ENCODE results near the gene DMC1. TPM values are rescaled to one million over a fixed set of nuclear protein-coding genes. Genes with fewer than 3 reads are reported as not detected.

DMC1 gene
- polyA plus RNA-seq, 1 of the 3 experiments (the other 2 are of a cell fraction) = not detected

GRCh38 chr22:38610234-38610633 lies 40.3 kb upstream of the DMC1 start:
- no peak for TF ChIP-seq TEAD4 (IDR thresholded peaks at IDR 0.05; ENCODE audit: borderline replicate concordance, insufficient read depth)
- TF ChIP-seq YY1 (IDR thresholded peaks at IDR 0.05; ENCODE audit: low read depth) = no peak
- TF ChIP-seq ELF1 (IDR thresholded peaks at IDR 0.05) = no peak
- TF ChIP-seq USF2 (IDR thresholded peaks at IDR 0.05; ENCODE audit: borderline replicate concordance, low read depth, low read length) = no peak
- TF ChIP-seq, protein P1, sequence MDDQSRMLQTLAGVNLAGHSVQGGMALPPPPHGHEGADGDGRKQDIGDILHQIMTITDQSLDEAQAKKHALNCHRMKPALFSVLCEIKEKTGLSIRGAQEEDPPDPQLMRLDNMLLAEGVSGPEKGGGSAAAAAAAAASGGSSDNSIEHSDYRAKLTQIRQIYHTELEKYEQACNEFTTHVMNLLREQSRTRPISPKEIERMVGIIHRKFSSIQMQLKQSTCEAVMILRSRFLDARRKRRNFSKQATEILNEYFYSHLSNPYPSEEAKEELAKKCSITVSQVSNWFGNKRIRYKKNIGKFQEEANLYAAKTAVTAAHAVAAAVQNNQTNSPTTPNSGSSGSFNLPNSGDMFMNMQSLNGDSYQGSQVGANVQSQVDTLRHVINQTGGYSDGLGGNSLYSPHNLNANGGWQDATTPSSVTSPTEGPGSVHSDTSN (IDR thresholded peaks at IDR 0.05) = no peak
- no peak for TF ChIP-seq MXI1 (IDR thresholded peaks at IDR 0.05; ENCODE audit: low read depth, low read length)
- no peak for TF ChIP-seq JUND (IDR thresholded peaks at IDR 0.05)
- no peak for TF ChIP-seq RXRA (IDR thresholded peaks at IDR 0.05; ENCODE audit: borderline replicate concordance, low read depth)
- TF ChIP-seq NRF1 (IDR thresholded peaks at IDR 0.05; ENCODE audit: low read depth, low read length) = no peak
- TF ChIP-seq RCOR1 (IDR thresholded peaks at IDR 0.05; ENCODE audit: low read length) = no peak
- TF ChIP-seq RFX5 (IDR thresholded peaks at IDR 0.05; ENCODE audit: low read length) = no peak
- TF ChIP-seq MEF2A (IDR thresholded peaks at IDR 0.05; ENCODE audit: borderline replicate concordance, low read depth) = no peak
- no peak for TF ChIP-seq GABPA (IDR thresholded peaks at IDR 0.05; ENCODE audit: low read depth)
- TF ChIP-seq, protein P2, sequence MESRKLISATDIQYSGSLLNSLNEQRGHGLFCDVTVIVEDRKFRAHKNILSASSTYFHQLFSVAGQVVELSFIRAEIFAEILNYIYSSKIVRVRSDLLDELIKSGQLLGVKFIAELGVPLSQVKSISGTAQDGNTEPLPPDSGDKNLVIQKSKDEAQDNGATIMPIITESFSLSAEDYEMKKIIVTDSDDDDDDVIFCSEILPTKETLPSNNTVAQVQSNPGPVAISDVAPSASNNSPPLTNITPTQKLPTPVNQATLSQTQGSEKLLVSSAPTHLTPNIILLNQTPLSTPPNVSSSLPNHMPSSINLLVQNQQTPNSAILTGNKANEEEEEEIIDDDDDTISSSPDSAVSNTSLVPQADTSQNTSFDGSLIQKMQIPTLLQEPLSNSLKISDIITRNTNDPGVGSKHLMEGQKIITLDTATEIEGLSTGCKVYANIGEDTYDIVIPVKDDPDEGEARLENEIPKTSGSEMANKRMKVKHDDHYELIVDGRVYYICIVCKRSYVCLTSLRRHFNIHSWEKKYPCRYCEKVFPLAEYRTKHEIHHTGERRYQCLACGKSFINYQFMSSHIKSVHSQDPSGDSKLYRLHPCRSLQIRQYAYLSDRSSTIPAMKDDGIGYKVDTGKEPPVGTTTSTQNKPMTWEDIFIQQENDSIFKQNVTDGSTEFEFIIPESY (IDR thresholded peaks at IDR 0.05; ENCODE audit: borderline replicate concordance, low read depth) = no peak
- TF ChIP-seq RAD21 (IDR thresholded peaks at IDR 0.05; ENCODE audit: low read length) = no peak
- TF ChIP-seq TAF1 (IDR thresholded peaks at IDR 0.05; ENCODE audit: borderline replicate concordance, low read depth, low read length) = no peak
- no peak for DNase-seq
- H3K27ac ChIP-seq (ENCODE audit: low read depth in 2 of 2, low read length in 1 of 2) = no peak overlapping the region
- CTCF ChIA-PET = no interaction called here
- no peak overlapping the region for H2AFZ ChIP-seq (ENCODE audit: low read depth)
- no peaks in the 10 kb centered on the region for H3F3A ChIP-seq (replicated peaks; ENCODE audit: insufficient read depth)
- 0 out of 4 replicates have a peak, but pooled peaks cover 0 to 6% of the 10 kb centered on the region in 2 experiments for H3K4me1 ChIP-seq (ENCODE audit: control insufficient read depth in 1 of 2, insufficient read depth in 2 of 2, low read depth in 1 of 2, low read length in 1 of 2)
- H3K9me3 ChIP-seq = no peaks in the 10 kb centered on the region
- H3K4me3 ChIP-seq (ENCODE audit: low read depth in 2 of 2, low read length in 1 of 2) = no peak overlapping the region
- POLR2A ChIA-PET = no interaction called here
- no peak overlapping the region for H3K4me2 ChIP-seq
- H3K79me2 ChIP-seq (ENCODE audit: insufficient read depth) = no peaks in the 10 kb centered on the region
- no peaks in the 10 kb centered on the region for H3K9me2 ChIP-seq
- no peaks in the 10 kb centered on the region for H4K20me1 ChIP-seq (ENCODE audit: insufficient read depth)
- WGBS (ENCODE audit: low lambda C conversion rate) = 100% methylated on average over 5 of the region's 5 CpGs
- no peaks in the 10 kb centered on the region for H3K36me3 ChIP-seq (replicated peaks in 1 of 2; ENCODE audit: control insufficient read depth in 1 of 2, insufficient read depth in 2 of 2, low read length in 1 of 2)
- no peaks in the 10 kb centered on the region for H3K27me3 ChIP-seq (ENCODE audit: insufficient read depth)
- H3K9ac ChIP-seq = no peak overlapping the region
